HL-60 (cell line): ENCODE results near the gene C22orf39.

Experiments used
- DNase-seq, 2 experiments: peaks; one replicate each; pipeline ENCODE4 v3.0.0-alpha.2; 2010 to 2020; ENCODE audit warnings: low read depth in 1 of 2, low spot score in 1 of 2
- H3K27ac ChIP-seq: fragments of 250-450 bp; sonication (Bioruptor Pico); replicated peaks from 2 replicates; pipeline ENCODE4 v1.5.1; 2020; ENCODE audit warnings: mild to moderate bottlenecking, moderate library complexity
- H3K27me3 ChIP-seq: fragments of 250-450 bp; sonication (Bioruptor Pico); 2 replicates; pipeline ENCODE4 v1.5.1; 2021; ENCODE audit warnings: mild to moderate bottlenecking, moderate library complexity; ENCODE audit not compliant: insufficient read depth, poor library complexity, severe bottlenecking
- H3K4me3 ChIP-seq: replicated peaks from 2 replicates; pipeline ENCODE4 v1.5.1; 2011; ENCODE audit warnings: mild to moderate bottlenecking, control low read depth, low read length; ENCODE audit not compliant: insufficient read depth
- GABPA ChIP-seq: IDR thresholded peaks from 2 replicates; pipeline ENCODE4 v1.6.1; 2012; ENCODE audit warnings: low read depth
- POLR2AphosphoS5 ChIP-seq: IDR thresholded peaks from 2 replicates; pipeline ENCODE4 v1.6.1; 2012; ENCODE audit warnings: low read depth
- SPI1 ChIP-seq: IDR thresholded peaks from 2 replicates; pipeline ENCODE4 v1.6.1; 2012; ENCODE audit warnings: low read depth, mild to moderate bottlenecking, borderline replicate concordance
- TF ChIP-seq, protein P1 (sequence below): IDR thresholded peaks from one replicate; pipeline ENCODE4 v1.5.1; 2011; ENCODE audit warnings: low read length, control low read depth, inconsistent platforms; ENCODE audit not compliant: insufficient read depth
- TF ChIP-seq, protein P2 (sequence below): IDR thresholded peaks from 2 replicates; pipeline ENCODE4 v1.6.1; 2012; ENCODE audit warnings: low read depth; ENCODE audit not compliant: insufficient replicate concordance

C22orf39 gene

DNA sequence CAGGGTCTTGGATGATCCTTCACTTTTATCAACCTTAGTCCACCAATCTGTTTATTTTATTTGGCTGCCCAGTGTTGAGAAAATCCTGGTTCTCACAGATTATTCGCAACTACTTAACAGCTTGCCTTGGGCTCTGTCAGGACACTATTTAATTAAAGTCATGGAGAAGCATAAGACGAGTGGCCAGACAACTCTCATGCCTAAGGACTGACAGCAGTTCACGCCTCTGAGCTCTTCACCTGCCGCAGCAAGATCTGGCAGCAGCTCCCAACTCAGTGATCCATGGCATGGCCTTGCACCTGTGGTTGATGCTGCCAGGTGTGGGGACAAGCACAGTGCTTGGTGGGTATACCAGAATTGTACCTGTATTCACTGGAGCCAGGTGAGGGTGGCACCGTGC lies 53.8 kb downstream of the C22orf39 start:
- no peak overlapping the region for H3K4me3 ChIP-seq
- no peak for DNase-seq
- H3K27ac ChIP-seq: no peak overlapping the region
- H3K27me3 ChIP-seq: no peaks in the 10 kb centered on the region
- TF ChIP-seq, protein P1, sequence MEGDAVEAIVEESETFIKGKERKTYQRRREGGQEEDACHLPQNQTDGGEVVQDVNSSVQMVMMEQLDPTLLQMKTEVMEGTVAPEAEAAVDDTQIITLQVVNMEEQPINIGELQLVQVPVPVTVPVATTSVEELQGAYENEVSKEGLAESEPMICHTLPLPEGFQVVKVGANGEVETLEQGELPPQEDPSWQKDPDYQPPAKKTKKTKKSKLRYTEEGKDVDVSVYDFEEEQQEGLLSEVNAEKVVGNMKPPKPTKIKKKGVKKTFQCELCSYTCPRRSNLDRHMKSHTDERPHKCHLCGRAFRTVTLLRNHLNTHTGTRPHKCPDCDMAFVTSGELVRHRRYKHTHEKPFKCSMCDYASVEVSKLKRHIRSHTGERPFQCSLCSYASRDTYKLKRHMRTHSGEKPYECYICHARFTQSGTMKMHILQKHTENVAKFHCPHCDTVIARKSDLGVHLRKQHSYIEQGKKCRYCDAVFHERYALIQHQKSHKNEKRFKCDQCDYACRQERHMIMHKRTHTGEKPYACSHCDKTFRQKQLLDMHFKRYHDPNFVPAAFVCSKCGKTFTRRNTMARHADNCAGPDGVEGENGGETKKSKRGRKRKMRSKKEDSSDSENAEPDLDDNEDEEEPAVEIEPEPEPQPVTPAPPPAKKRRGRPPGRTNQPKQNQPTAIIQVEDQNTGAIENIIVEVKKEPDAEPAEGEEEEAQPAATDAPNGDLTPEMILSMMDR: no peak
- TF ChIP-seq POLR2AphosphoS5: no peak
- TF ChIP-seq, protein P2, sequence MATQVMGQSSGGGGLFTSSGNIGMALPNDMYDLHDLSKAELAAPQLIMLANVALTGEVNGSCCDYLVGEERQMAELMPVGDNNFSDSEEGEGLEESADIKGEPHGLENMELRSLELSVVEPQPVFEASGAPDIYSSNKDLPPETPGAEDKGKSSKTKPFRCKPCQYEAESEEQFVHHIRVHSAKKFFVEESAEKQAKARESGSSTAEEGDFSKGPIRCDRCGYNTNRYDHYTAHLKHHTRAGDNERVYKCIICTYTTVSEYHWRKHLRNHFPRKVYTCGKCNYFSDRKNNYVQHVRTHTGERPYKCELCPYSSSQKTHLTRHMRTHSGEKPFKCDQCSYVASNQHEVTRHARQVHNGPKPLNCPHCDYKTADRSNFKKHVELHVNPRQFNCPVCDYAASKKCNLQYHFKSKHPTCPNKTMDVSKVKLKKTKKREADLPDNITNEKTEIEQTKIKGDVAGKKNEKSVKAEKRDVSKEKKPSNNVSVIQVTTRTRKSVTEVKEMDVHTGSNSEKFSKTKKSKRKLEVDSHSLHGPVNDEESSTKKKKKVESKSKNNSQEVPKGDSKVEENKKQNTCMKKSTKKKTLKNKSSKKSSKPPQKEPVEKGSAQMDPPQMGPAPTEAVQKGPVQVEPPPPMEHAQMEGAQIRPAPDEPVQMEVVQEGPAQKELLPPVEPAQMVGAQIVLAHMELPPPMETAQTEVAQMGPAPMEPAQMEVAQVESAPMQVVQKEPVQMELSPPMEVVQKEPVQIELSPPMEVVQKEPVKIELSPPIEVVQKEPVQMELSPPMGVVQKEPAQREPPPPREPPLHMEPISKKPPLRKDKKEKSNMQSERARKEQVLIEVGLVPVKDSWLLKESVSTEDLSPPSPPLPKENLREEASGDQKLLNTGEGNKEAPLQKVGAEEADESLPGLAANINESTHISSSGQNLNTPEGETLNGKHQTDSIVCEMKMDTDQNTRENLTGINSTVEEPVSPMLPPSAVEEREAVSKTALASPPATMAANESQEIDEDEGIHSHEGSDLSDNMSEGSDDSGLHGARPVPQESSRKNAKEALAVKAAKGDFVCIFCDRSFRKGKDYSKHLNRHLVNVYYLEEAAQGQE: no peak
- no peak for TF ChIP-seq SPI1
- TF ChIP-seq GABPA: no peak
